Upper lobe of left lung (tissue), 6 donors: ENCODE measurements around the gene ERF. TPM values are rescaled to one million over a fixed set of nuclear protein-coding genes. Genes with fewer than 3 reads are reported as not detected.

Experiments used
- ATAC-seq, 2 donors: fragments of 200-7000 bp; cut with Tn5 transposase; one replicate each; pipeline ENCODE4 v1.9.1; 2022; ENCODE audit warnings: mild to moderate bottlenecking in 2 of 2, moderate library complexity in 2 of 2; ENCODE audit not compliant: low FRiP score in 2 of 2
- DNase-seq, 2 donors: peaks; one replicate each; pipeline ENCODE4 v3.0.0-alpha.2; 2019 to 2020
- H3K27ac ChIP-seq, 4 donors: fragments of 200-600 bp; sonication (generic); one replicate each; pipeline ENCODE4 v1.5.1; 2016 to 2019
- H3K27me3 ChIP-seq, 4 donors: fragments of 200-600 bp; sonication (generic); one replicate each; pipeline ENCODE4 v1.5.1; 2017 to 2019
- H3K36me3 ChIP-seq, 4 donors: fragments of 200-600 bp; sonication (generic); one replicate each; pipeline ENCODE4 v1.5.1; 2016 to 2019
- H3K4me1 ChIP-seq, 4 donors: fragments of 200-600 bp; sonication (generic); one replicate each; pipeline ENCODE4 v1.5.1; 2018 to 2019
- H3K4me3 ChIP-seq, 4 donors: fragments of 200-600 bp; sonication (generic); one replicate each; pipeline ENCODE4 v1.5.1; 2017 to 2019; ENCODE audit warnings: mild to moderate bottlenecking in 2 of 4, moderate library complexity in 1 of 4
- H3K9me3 ChIP-seq, 4 donors: fragments of 200-600 bp; sonication (generic); one replicate each; pipeline ENCODE4 v1.5.1; 2018 to 2019
- EP300 ChIP-seq, 4 donors: sonication (generic); formaldehyde crosslinking; IDR thresholded peaks; one replicate each; pipeline ENCODE4 v1.5.1; 2017; ENCODE audit warnings: antibody characterized with exemption in 4 of 4, control low read depth in 2 of 4
- POLR2A ChIP-seq, 4 donors: fragments of 450-650 bp; IDR thresholded peaks; one replicate each; pipeline ENCODE4 v1.5.1; 2016 to 2017; ENCODE audit warnings: antibody characterized with exemption in 4 of 4, mild to moderate bottlenecking in 2 of 4
- POLR2AphosphoS5 ChIP-seq, 2 donors: sonication (generic); formaldehyde crosslinking; IDR thresholded peaks; one replicate each; pipeline ENCODE4 v1.5.1; 2017; ENCODE audit warnings: antibody characterized with exemption in 2 of 2
- WGBS, 2 donors: methylation state at CpG; one replicate each; pipeline ENCODE4 v1.1.5; 2017 to 2018; 5-methylcytosine and 5-hydroxymethylcytosine counted together
- total RNA-seq, 6 donors: library from RNA; depleted of rRNA in 4 of 6; stranded (reverse); fragments of >200 nt in 4 of 6; gene quantifications; one replicate each; pipeline versions ENCODE4 v1.1.0 to v1.2.1, GENCODE V29; 2016 to 2021
- TF ChIP-seq, protein P1 (sequence below), 6 experiments: fragments of 450-650 bp in 4 of 6; fragments of 200-600 bp in 2 of 6; sonication (generic) in 2 of 6; IDR thresholded peaks; one replicate each; pipeline ENCODE4 v1.5.1; 2016 to 2019; ENCODE audit warnings: antibody characterized with exemption in 6 of 6
- donor health status: DM: no; HTN: no; CAD: no; lungs with moderate emphysema.
- donor health status: DM: no; HTN: yes; CAD: no; lungs with severe emphysema.

The ERF gene
- total RNA-seq, 6 donors from 2014 or later, result 13.6 to 59.4 (median 32.5) TPM

DNA sequence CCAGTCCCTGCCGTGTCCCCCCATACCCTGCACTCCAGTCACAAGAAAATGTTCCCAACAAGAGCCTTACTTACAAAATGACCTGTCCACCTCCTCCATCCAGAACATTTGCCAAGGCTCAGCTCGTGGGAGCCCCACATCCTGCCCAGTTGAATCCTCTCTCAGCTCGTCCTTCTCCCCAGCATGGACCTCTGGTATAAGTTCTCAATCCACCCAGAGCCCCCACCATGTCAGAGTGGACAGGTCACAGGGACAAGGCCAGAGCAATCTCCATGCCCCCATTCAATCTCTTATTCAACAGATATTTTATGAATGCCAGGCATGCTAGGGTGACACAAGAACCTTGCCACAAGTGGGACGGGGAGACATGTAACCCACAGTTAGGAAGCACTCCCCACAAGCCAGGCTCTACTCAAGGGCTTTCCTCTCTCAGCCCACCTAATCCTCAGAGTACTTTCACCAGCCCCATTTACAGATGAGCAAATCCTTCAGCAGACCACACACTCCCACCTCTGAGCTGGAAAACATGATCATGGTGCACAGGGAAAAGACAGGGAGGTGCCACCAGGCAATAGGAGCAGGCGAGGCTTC lies 52.5 kb downstream of the ERF start:
- Histone ChIP-seq H3K4me1 (peaks cover 19 to 61% (median 52%) of the 10 kb centered on the region in 4 donors), H3K27me3 (no peaks in the 10 kb centered on the region), H3K36me3 (peaks cover 14 to 90% (median 61%) of the 10 kb centered on the region in 4 donors), H3K27ac (peak overlapping the region; percentile 84 to 93 (median 87)), H3K9me3 (no peaks in the 10 kb centered on the region), H3K4me3 (no peak overlapping the region)
- DNase-seq (no peak), ATAC-seq (no peak)
- no peak for TF ChIP-seq POLR2AphosphoS5 (IDR thresholded peaks at IDR 0.05)
- no peak for TF ChIP-seq EP300 (IDR thresholded peaks at IDR 0.05)
- TF ChIP-seq, protein P1, sequence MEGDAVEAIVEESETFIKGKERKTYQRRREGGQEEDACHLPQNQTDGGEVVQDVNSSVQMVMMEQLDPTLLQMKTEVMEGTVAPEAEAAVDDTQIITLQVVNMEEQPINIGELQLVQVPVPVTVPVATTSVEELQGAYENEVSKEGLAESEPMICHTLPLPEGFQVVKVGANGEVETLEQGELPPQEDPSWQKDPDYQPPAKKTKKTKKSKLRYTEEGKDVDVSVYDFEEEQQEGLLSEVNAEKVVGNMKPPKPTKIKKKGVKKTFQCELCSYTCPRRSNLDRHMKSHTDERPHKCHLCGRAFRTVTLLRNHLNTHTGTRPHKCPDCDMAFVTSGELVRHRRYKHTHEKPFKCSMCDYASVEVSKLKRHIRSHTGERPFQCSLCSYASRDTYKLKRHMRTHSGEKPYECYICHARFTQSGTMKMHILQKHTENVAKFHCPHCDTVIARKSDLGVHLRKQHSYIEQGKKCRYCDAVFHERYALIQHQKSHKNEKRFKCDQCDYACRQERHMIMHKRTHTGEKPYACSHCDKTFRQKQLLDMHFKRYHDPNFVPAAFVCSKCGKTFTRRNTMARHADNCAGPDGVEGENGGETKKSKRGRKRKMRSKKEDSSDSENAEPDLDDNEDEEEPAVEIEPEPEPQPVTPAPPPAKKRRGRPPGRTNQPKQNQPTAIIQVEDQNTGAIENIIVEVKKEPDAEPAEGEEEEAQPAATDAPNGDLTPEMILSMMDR (IDR thresholded peaks at IDR 0.05), result no peak
- TF ChIP-seq POLR2A (IDR thresholded peaks at IDR 0.05), result no peak
- WGBS, 2 donors, result 78 to 84% methylated on average over 4 to 5 of the region's 5 CpGs

DNA sequence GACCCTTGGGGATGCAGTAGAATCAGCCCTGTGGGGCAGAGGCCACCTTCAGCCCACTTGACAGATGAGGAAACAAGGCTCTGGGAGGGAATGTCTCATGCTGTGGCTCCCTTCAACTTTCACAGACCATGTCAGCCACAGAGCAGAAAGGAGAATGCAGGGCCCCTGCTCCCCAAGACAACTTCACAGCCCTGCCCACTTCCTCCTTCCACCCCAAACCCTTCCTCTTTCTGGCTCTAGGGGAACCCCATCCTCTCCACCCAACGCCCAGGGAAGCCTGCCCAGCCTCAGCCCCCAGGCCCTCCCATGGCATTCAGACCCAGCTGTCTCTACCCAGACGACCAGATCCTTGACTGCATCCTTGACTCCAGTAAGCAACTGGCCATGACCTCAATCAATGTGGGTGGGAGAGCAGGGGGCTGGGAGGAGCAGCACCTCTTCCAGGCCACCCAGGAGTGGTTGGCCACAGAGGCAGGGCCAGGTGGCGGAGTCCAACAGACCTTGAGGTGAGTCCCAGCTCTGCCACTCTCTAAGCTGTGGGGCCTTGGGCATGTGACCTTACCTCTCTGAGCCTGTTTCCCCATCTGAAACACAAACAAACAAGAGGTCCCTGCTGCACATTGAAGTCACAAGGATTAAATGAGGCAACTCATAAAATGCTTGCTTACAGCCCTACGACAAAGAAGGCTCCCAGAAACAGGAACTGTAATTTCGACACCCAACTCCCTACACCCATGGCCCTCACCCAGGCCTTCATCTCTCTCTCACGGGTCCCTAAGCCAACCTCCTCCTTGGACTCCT lies 53.2 kb downstream of the ERF start:
- Histone ChIP-seq H3K9me3 (no peaks in the 10 kb centered on the region), H3K27me3 (no peaks in the 10 kb centered on the region), H3K27ac (peak overlapping the region; percentile 84 to 93 (median 87)), H3K4me1 (peaks cover 24 to 62% (median 54%) of the 10 kb centered on the region in 4 donors), H3K4me3 (peak overlapping the region in 2 of 4 donors; percentile 4 to 8), H3K36me3 (peaks cover 14 to 90% (median 57%) of the 10 kb centered on the region in 4 donors)
- ATAC-seq (peak; percentile 73 to 80), DNase-seq (peak in 1 of 2 donors; percentile 81)
- no peak for TF ChIP-seq EP300 (IDR thresholded peaks at IDR 0.05)
- TF ChIP-seq POLR2AphosphoS5 (IDR thresholded peaks at IDR 0.05), result peak; percentile 22 to 47
- peak in 1 of 4 donors; percentile 31 for TF ChIP-seq POLR2A (IDR thresholded peaks at IDR 0.05)
- TF ChIP-seq, protein P1 (IDR thresholded peaks at IDR 0.05), result peak in 2 of 6 experiments; percentile 14 to 15
- 44 to 55% methylated on average over 5 to 6 of the region's 6 CpGs for WGBS, 2 donors

DNA sequence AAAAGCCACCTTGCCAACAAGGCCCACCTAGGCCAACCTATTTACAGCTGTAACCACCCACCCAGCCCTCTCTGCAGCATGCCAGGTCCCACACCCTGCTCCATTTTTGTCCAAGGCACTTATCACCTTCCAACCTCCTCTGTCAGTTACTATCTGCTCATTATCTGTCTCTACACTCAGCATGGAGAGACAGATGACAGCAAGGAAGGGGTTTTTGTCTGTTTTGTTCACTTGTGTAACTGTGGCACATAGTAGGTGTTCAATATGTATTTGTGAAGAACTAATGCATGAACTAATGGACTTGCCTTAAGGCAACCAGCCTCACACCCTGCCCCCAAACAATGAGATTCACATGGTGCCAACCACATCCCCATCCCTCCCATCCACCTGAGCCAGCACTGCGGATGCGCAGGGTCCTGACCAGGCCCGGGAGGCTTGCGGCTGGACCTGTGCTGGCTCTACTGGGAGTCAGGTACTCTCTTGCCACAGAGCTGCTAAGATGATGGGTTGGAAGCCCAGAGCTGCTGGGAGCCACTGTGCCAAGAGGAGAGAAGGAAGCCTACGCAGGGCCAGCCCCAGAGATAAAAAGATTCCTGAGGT lies 54.7 kb downstream of the ERF start:
- no peak for ATAC-seq
- peaks cover 11 to 75% (median 44%) of the 10 kb centered on the region in 4 donors for H3K36me3 ChIP-seq

DNA sequence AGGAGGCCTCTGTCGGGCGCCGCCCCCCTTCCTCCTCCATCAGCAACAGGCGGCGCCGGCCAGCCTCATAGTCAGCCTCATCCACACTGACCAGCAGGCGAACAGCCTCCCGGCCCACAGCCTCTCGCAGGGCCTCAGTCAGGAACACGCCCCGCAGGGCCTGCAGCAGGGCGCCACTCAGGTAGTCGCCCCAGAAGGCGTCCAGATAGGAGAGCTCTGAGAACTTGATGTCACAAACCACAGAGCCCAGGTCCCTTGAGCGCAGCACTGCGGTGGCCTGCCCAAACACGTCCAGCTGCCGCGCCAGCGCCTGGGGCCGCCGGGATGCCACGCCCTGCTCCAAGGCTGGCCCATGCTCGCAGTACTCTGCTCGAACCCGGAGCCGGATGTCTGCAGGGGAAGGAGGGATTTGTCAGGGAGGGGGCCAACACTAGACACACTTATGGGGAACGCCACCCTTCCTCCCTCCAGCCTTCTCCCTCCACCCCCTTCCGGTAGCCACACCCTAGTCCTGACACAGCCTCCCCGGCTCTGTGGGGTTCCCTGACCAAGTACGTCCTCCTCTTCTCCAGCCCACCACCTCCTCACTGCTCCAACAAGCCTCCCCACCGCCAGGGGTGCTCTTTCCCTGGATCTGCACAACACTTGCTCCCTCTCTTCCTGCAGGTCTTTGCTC lies 55.4 kb downstream of the ERF start:
- Histone ChIP-seq H3K4me3 (peak overlapping the region in 3 of 4 donors; percentile 1 to 37 (median 16)), H3K9me3 (no peaks in the 10 kb centered on the region), H3K27ac (peak overlapping the region; percentile 84 to 93 (median 87)), H3K27me3 (no peaks in the 10 kb centered on the region), H3K4me1 (peaks cover 24 to 63% (median 54%) of the 10 kb centered on the region in 4 donors), H3K36me3 (peaks cover 11 to 69% (median 40%) of the 10 kb centered on the region in 4 donors)
- peak; percentile 81 to 87 for DNase-seq
- peak; percentile 25 to 60 for ATAC-seq
- TF ChIP-seq, protein P1 (IDR thresholded peaks at IDR 0.05), result peak in 4 of 6 experiments; percentile 18 to 34 (median 25)
- no peak for TF ChIP-seq POLR2A (IDR thresholded peaks at IDR 0.05)
- WGBS, 2 donors, result 45 to 63% methylated on average over 15 to 32 of the region's 32 CpGs

More for the DNA sequence above, 54.7 kb downstream of the ERF start:
- Histone ChIP-seq H3K27ac (peak overlapping the region; percentile 84 to 93 (median 87)), H3K4me1 (peaks cover 24 to 63% (median 54%) of the 10 kb centered on the region in 4 donors), H3K9me3 (no peaks in the 10 kb centered on the region), H3K4me3 (peak overlapping the region in 1 of 4 donors; percentile 37), H3K27me3 (no peaks in the 10 kb centered on the region)
- DNase-seq, result no peak
- 89 to 96% methylated on average over 5 of the region's 5 CpGs for WGBS, 2 donors
- TF ChIP-seq POLR2AphosphoS5 (IDR thresholded peaks at IDR 0.05) (no peak), POLR2A (IDR thresholded peaks at IDR 0.05) (no peak), EP300 (IDR thresholded peaks at IDR 0.05) (no peak)
- TF ChIP-seq, protein P1 (IDR thresholded peaks at IDR 0.05), result no peak
